Amygdala (tissue), 56 donors: ENCODE results near the gene PDZD2.
A peak's percentile ranks its signal among the peaks of the same experiment; 100 is the strongest.
"Not testable (repeated sequence)": the region's sequence is repeated elsewhere in the genome, so short reads cannot be mapped to it uniquely, and the experiment has no call there.

ENCODE experiments used
- DNase-seq, 56 donors: peaks; one replicate each; lab custom pipeline; 2025; lab: John Stamatoyannopoulos, UW

The PDZD2 gene

DNA sequence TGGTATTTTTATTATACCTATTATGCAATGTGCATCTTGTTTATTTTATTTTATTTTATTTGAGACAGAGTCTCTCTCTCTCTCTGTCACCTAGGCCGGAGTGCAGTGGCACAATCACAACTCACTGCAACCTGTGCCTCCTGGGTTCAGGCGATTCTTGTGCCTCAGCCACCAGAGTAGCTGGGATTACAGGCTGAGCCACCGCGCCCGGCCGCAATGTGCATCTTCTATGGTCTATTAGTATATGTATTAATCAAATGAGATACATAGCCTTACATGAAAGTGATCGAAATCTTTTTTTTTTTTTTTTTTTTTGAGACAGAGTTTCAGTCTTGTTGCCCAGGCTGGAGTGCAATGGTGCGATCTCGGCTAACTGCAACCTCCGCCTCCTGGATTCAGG, 89.9 kb downstream of the PDZD2 start:
- DNase-seq: not testable (repeated sequence)

DNA sequence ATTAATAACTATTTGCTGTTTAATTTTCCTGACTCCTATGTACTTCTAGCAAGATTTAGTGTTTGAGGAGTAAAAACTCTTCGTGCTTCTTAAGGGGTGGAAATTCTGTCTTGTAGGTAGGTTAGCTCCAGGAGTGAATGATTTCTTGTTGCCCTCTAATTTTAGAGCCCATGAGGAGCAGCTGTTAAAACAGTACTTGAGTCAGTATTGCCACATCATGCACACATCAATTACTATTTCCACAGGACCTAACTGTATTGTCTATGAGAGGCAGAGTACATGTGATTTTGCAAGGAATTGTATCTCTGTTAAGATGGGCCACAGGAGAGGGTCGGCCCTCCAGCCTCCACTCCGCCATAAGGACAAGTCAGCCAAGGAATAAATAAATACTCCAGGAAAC, 91.2 kb downstream of the PDZD2 start:
- no peak for DNase-seq

DNA sequence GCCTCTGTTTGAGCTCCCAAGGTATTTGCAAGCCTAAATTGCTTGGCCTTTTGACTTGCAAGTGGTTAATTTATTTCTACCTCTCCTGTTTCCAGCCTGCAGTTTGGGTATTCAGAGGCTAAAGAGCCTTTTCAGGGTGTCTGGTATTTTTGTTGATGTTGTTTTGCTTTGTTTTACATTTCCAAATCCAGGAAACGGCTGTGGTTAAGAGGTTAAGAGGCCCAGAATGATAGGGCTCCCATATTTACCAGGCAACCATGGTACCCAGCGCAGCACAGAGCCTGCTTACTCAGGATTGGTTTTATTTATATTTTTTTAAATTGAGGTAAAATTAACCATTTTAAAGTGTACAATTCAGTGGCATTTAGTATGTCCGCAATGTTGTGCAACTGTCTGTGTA, 92.1 kb downstream of the PDZD2 start:
- DNase-seq: no peak

DNA sequence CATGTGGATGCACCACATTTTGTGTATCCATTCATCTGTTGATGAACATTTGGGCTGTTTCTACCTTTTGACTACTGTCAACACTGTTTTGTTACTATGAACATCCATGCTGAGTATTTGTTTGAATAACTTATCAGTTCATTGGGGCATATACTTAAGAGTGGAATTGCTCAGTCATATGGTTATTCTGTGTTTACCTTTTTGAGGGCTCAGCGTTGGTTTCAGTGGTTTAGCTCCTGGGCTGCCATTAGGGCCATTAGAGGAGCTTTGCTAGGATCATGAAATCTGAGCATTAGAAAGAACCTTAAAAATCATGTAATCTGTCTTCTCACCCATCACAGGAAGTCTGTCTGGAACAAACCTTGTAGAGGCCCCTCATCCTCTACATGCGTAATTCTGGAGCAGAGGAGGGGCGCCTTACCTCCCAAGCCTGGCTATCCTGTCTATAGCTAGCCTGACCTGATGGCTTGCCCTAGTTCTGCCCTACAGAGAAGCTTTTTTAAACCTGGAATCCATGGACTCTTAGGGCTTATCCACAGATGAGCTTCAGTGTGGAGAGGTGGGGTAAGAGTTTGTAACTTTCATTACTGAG, 92.9 kb downstream of the PDZD2 start:
- no peak for DNase-seq

DNA sequence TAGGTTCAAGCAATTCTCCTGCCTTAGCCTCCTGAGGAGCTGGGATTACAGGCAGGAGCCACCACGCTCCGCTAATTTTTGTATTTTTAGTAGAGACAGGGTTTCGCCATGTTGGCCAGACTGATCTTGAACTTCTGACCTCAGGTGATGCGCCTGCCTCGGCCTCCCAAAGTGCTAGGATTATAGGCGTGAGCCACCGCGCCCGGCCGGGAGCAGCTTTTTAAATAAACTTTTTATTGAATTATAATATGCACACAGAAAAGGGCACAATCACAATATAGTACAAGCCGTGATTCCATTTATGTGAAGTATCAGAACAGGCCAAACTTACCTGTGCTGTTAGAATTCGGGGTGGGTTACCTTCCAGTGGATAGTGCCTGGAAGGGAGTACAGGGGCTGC, 93.9 kb downstream of the PDZD2 start:
- not testable (repeated sequence) for DNase-seq

DNA sequence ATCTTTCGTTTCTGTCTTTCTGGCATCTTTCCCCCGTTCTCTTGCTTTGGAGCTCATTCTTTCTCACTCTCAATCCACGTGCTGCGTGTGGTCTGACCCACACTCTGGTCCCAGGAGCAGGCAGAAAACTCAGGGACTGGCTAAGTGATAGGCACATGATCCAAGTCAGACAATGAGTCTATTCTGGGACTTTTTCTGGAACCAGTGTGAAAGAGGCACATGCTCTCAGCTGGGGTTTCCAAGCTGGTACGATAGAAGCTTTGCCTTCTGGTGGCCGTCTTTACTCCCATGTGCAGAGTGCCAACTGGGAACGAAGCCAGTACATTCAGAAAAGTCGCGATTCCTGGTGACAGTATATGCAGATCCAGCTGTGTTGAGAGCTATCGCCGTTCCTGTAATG, 94.4 kb downstream of the PDZD2 start:
- peak in 52 of 56 donors; percentile 16 to 91 (median 64) for DNase-seq

DNA sequence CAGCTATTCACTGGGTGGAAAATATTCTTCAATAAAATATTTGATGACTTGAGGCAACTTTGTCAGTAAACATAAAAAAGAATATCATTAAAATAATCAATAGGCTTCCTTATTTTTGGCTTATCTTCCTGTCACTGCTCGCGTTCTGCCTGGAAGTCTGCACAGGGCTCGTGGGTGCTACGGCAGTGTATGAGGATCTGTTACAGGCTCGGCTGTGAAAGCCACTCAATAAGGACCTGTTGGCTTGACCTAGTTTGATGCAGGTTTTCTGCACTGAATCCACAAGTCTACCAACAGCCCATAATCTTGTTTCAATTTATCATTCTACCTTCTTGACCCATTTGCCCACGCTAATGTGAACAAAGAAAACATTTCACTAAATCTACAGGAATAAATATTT, 97.2 kb downstream of the PDZD2 start:
- DNase-seq: no peak

DNA sequence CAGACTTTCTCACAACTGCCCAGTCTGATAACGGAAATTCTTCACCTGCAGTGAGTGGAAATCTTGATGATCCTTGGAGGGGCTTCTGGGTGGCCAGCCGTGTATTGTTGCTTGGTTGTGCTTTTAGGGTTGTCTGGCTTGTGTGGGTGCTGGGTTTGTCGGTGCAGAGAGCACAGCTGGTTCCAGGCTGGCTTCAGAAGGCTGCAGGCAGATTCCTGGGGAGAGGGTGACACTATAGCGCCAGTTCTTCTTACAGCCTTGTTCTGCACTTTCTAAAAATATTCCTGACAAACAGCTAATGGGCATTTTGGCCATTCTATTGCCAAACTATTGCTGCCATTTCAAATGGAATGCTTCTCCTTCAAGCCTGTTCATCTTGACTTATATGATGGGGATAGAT, 99.3 kb downstream of the PDZD2 start:
- DNase-seq: peak in 1 of 56 donors; percentile 26

DNA sequence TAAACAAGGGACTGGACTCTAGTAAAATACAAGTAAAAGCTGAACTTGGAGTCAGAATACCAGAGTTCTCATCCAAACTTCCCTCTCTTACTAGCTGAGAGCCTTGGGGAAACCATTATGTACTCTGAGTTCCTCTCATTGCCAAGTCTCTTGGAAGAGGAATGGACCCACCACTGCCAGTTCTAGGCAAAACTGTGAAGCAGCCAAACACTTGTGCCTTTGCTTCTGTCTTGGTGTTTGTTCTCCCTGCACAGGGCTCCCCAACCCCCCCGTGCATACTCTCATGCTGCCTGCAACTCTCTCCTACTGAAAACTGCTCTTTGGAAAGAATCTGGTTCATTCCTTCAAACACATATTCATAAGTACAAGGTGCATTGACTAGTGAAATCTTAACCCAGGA, 102.6 kb downstream of the PDZD2 start:
- peak in 38 of 56 donors; percentile 10 to 81 (median 32) for DNase-seq

DNA sequence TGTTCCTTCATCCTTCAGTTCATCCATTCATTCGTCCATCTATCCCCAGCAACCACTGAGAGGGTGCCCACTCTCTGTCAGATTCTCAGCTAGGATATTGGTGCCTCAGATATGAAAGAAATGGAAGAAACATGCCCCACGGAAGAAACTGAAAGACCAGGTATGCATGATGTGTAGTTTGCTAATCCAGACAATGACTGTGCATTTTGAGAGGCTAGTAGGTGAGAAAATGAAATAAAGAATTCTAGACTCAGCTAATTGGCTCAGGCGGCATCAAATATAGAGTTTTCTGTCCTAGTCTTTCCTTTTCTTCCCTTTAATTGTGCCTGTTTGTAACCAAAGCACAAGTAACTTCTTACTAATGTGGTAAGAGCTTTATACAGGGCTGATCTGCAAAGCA, 104.7 kb downstream of the PDZD2 start:
- no peak for DNase-seq

DNA sequence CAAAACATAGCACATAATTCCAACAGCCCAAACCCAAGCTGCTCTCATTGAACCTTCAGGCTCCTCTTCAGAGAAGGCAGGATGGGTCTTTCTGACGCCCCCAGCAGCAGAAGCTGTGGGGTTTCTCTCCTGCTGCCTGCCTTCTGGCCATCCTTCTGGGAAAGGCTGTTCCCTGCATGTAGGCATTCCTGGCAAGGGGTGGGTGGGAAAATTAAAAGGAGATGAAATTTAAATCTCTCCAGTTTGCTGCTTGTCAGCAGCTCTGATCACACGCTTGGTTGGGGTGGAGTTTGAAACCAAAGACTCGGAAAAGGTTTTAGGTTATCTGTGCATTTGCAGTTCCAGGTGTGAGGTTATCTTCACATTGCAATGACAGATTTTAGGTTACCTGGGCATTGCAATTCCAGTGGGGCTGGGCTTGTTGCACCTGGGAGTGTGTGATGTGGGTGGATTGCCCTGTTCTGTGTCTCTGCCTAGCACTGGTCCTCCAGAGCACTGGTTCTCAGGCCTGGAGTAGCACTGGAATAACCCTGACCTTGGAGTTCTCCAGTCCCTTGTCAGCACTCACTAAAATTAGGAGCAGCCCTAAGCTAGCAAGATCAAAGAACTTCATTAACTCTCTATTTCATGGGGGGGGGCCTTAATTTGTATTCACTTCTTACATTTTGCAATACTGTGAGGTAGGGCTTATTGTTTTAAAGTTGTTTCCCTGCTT, 109.7 kb downstream of the PDZD2 start:
- DNase-seq: peak in 4 of 56 donors; percentile 10 to 18 (median 14)

DNA sequence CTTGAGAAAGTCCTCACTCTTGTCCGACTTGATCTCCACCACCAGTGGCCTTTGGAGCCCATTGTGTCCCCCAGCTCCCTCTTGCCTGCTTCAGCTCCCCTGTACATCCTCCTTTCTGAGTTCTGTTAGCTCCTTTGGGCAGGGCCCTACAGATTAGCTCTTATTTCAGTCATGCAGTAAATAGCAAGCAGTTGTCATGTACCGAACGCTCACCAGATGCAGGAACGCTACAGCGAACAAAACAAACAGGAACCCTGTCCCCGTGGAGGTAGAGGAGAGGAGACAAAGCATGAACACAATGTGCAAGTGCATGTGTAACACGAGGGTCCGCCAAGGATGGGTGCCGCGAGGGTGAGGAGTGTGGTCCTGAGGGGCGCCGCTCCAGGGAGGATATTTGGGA, 111.3 kb downstream of the PDZD2 start:
- DNase-seq: no peak

DNA sequence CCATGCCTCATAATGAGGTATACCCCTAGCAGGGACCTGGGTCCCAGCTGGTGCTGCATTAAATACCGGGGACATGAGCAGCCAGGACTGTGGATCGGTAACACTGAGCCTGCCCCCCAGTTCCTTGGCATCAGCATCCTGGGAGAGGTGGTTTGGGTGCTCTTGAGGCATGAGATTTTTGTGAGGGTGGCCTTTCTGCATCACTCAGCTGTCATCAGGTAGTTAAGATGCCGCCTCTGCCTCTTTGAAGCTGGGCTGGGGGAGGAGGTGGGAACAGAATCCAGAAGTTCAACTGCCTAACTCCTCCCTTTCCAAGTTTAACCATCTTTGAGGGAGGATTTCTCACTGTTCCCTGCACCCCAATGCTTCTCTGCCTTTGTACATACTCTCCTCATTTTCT, 112.7 kb downstream of the PDZD2 start:
- DNase-seq: peak in 5 of 56 donors; percentile 17 to 36 (median 23)

DNA sequence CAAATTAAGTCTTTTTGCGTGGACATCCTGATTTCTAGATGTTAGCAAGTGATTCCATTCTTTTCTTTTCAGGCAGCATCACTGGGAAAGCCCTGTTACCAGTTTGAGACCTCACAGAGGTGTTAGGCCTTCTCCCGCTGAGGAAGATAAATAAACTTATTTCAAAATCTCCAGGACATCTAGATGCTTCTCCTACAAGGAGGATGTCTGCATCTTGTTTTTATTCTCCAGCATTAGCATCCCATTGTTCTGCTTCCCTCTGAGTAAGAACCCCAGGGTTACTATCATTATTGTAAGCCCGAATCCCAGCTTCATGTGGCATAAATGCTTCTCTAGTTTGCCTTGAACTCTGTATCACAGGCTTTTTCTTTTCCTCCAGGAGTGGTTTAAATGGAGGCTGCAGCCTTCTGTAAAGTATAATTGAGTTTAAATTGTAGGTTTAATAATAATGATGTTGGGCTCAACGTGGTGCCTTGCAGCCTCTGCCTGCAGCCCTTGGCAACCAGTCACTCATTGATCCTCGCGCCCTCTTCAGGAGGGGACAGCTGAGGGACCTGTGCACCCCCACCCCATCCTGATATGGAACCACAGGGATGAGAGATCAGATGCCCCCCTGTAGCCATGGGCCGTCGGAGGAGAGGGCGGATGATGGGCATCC, 114.9 kb downstream of the PDZD2 start:
- DNase-seq: no peak

DNA sequence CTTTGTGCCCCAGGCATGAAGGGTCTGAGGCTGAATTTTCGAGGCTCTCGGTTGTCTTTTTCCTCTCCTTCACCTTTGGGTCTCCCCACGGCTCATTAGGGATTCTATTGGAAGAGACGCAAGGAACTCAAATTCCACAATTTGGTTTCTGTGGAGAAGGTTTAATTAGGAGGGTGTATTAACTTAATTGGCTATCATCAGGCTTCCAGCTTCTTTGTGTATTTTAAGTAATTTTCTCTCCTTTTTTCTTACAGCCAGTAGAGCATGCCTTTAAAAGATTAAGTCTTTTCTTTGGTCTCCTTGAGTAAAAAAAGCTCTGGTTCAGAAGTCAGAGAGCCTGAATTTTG, 115.4 kb downstream of the PDZD2 start:
- no peak for DNase-seq

DNA sequence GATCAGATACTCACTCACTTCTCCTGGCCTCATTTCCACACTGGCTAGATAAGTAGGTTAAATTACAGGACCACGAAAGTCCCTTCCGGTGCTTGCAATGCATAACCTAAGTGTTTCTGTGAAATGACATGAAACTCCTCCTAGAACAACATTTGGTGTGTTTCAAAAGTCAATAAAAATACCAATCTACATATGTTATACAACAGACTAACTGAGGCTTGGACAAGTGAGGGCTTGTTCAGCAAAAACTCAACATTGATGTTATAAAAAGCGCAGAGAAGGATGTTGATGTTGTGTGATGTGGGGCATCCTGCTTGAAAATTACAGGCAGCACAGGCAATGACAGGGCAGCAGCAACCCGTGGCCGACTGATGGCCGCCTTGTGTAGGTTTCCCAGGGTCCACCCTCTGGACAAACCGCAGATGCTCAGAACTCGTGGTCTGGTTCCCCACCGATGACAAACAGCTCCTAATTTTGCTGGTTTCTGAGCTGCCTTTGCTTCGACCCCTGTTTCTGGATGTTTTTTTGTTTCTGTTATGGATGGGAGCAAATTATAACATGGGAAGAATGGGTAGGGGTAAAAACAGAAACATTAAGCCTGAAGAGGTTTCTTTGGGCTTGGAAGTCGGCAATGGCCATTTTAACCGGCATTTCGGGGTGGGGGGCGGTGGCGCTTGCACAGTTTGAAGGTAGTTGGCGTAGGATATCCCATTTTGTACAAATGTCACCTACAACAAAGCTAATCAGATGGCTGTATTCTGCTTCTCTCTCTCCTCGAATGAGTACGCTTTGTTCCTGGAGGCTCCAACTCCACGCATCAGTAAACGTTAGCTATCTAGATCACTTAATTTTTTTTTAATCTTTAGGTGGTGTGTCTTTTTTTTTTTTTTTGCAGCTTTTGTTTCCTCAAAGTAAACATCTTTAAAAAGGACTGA, 116.1 kb downstream of the PDZD2 start:
- peak in 2 of 56 donors; percentile 35 to 37 for DNase-seq

DNA sequence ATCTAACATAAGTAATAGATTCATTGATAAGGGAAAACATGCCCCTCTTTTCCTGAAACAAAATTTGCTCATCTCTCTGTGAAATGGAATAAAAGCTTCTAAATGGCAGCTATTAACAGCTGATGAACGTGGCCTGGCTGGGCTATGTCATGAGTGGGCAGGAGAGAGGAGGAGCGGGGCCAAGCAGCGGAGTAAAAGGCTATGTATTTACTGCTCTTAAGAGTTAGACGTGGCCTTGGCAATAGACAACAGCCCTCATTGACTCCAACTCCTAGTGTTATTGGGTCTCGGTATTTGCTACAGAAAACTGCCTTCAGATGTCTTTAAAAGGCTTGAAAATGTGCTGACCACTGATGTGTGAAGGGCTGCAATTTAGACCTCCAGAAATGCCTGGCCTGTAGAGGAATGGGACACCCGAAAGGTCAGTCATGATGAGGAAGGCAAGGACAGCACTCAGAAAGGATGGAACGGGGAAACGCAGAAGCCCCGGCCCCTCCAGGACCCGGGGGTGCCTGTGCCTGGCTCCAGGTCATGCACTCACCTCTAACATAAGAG, 116.8 kb downstream of the PDZD2 start:
- no peak for DNase-seq

DNA sequence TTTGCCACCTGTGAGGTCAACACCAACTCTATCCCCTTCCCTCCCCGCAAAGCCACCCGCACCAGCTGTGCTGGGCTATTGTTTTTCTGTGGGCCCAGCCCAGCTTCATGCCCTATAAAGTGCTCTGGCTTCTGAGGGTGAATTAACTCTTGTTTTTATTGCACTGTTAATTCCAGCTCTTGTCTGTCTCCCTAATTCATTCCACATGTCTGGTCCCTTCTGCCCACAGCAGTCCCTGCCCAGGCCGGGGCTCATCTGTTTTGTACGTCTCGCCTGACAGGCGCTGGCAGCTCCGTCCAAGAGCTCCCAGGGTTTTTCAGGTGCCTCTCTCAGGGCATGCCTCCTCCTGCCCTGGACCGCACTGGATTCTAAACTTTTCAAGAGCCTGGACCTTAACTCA, 118.9 kb downstream of the PDZD2 start:
- DNase-seq: no peak

DNA sequence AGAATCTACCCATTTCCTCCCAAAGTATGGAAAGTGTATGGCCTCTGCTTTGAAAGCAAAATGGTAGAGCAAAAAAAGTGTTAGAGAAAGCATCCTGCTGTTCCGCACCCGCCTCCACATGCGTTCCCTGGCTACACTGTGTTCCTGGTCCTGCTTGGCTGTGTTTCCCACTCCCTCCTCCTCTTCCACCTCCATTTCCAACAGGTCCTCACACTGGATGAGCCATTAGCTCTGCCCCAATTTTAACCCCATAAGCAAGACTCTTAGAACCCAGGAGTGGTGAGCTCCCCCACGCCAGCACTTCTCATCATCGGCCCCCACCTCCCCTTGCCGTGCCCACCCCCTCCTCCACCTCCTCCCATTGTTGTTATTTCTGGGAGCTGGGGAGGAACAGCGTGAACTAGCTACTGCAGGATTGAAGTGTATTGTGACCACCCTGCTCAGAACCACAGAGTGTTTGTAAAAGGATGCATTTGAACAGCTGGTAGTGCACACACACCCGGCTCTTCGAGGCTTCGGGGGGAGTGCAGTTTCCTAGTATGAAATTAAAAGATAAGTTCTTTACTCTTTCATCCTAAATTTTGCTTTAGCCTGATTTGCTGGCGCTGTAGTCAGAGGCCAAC, 120.0 kb downstream of the PDZD2 start:
- DNase-seq: peak in 19 of 56 donors; percentile 8 to 73 (median 26)

DNA sequence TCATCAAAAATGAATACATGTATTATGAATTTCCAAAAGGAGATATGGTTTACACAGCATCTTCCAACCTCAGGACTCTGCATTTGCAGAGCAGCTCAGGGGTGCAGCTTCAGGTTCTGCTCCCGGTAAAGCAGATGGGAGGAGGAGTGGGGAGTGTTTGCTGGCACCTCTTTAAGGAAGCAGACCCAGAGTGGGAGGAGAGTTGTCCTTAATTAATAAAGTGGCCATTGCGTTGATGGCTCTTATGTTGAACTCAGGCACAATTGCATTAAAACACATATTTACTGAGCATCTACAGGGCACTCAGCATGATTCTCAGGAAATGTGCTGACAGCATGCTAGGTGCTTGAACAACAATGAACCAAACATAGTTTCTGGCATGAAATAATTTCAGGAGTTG, 121.0 kb downstream of the PDZD2 start:
- no peak for DNase-seq
